Mucosa of rectum (tissue), 2 donors: ENCODE measurements around the gene MBLAC2.

ENCODE experiments used
- H3K27ac ChIP-seq, 2 donors: one replicate each; pipeline ENCODE4 v1.7.0; 2013; ENCODE audit warnings: inconsistent platforms in 2 of 2, low read depth in 2 of 2, low read length in 2 of 2
- H3K27me3 ChIP-seq, 2 donors: one replicate each; pipeline ENCODE4 v1.7.0; 2013; ENCODE audit warnings: low read length in 2 of 2; ENCODE audit not compliant: control insufficient read depth in 2 of 2, insufficient read depth in 2 of 2
- H3K36me3 ChIP-seq, 2 donors: one replicate each; pipeline ENCODE4 v1.7.0; 2013; ENCODE audit warnings: low read length in 2 of 2; ENCODE audit not compliant: control insufficient read depth in 2 of 2, insufficient read depth in 2 of 2
- H3K4me1 ChIP-seq, 2 donors: one replicate each; pipeline ENCODE4 v1.7.0; 2013; ENCODE audit warnings: low read length in 2 of 2, mild to moderate bottlenecking in 1 of 2; ENCODE audit not compliant: control insufficient read depth in 2 of 2, insufficient read depth in 2 of 2
- H3K4me3 ChIP-seq, 2 donors: one replicate each; pipeline ENCODE4 v1.7.0; 2013; ENCODE audit warnings: low read length in 2 of 2
- H3K9ac ChIP-seq, 2 donors: one replicate each; pipeline ENCODE4 v1.7.0; 2013; ENCODE audit warnings: low read length in 2 of 2, low read depth in 1 of 2, mild to moderate bottlenecking in 1 of 2
- H3K9me3 ChIP-seq, 2 donors: one replicate each; pipeline ENCODE4 v1.7.0; 2013; ENCODE audit warnings: low read length in 2 of 2; ENCODE audit not compliant: control insufficient read depth in 2 of 2
- donor health status: healthy.
- donor health status: Normal muscosa, but diverticular disease.

Gene MBLAC2

GRCh38 chr5:90474235-90475107 lies at the start of gene MBLAC2, which contains the start of gene POLR3G:
Gene MBLAC2 (minus strand): TSS chr5:90474771. CDS start chr5:90474292, 479 bp downstream.
Gene POLR3G (plus strand): TSS chr5:90474864. CDS start chr5:90485568, 10,704 bp downstream.
- Histone ChIP-seq H3K4me3 (peak within 1 kb of the TSS; percentile 91 to 100), H3K27me3 (no peaks in the 10 kb centered on the region), H3K27ac (peak within 1 kb of the TSS; percentile 80 to 86), H3K36me3 (no peaks in the 10 kb centered on the region), H3K4me1 (peaks cover 7 to 14% of the 10 kb centered on the region in 2 donors), H3K9ac (peak within 1 kb of the TSS; percentile 80 to 82), H3K9me3 (no peaks in the 10 kb centered on the region)

GRCh38 chr5:90519081-90519480 lies 44.5 kb upstream of the MBLAC2 start:
- Histone ChIP-seq H3K9ac (no peak overlapping the region), H3K4me3 (no peak overlapping the region), H3K9me3 (no peaks in the 10 kb centered on the region), H3K27ac (no peak overlapping the region), H3K4me1 (no peaks in the 10 kb centered on the region), H3K27me3 (no peaks in the 10 kb centered on the region), H3K36me3 (peaks cover 25 to 57% of the 10 kb centered on the region in 2 donors)

DNA sequence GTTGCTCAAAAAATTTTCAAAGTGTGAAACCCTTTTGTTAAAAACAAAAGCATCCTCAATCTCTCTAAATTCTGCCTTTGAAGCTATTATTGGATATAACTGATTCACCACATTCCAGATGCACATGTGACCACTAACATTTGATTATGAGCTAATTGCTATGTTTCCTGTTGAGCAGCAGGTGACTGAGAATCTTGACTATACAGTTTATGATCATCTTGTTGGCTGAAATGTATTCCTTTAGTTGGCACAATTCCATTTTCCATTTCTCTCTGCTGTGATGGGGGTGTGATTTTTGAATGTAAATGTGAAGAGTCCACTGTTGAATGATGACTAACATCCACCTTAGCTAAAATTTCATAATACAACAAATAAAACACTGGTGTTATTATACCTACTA lies 44.1 kb upstream of the MBLAC2 start:
- no peak overlapping the region for H3K9ac ChIP-seq
- no peak overlapping the region for H3K27ac ChIP-seq
- peaks cover 25 to 53% of the 10 kb centered on the region in 2 donors for H3K36me3 ChIP-seq

GRCh38 chr5:90514520-90514919 lies 39.9 kb upstream of the MBLAC2 start:
- no peak overlapping the region for H3K4me3 ChIP-seq
- no peak overlapping the region for H3K9ac ChIP-seq
- H3K27me3 ChIP-seq, result no peaks in the 10 kb centered on the region
- H3K9me3 ChIP-seq, result no peaks in the 10 kb centered on the region
- peaks cover 8 to 23% of the 10 kb centered on the region in 2 donors for H3K36me3 ChIP-seq
- H3K4me1 ChIP-seq, result no peaks in the 10 kb centered on the region
- H3K27ac ChIP-seq, result no peak overlapping the region

More for the DNA sequence above, 44.1 kb upstream of the MBLAC2 start:
- Histone ChIP-seq H3K4me1 (no peaks in the 10 kb centered on the region), H3K4me3 (no peak overlapping the region), H3K27me3 (no peaks in the 10 kb centered on the region), H3K9me3 (no peaks in the 10 kb centered on the region)

GRCh38 chr5:90510438-90510837 lies 35.9 kb upstream of the MBLAC2 start:
- H3K27me3 ChIP-seq, result no peaks in the 10 kb centered on the region
- H3K9ac ChIP-seq, result no peak overlapping the region
- H3K27ac ChIP-seq, result no peak overlapping the region
- no peak overlapping the region for H3K4me3 ChIP-seq
- no peaks in the 10 kb centered on the region for H3K9me3 ChIP-seq
- no peaks in the 10 kb centered on the region for H3K36me3 ChIP-seq
- no peaks in the 10 kb centered on the region for H3K4me1 ChIP-seq

DNA sequence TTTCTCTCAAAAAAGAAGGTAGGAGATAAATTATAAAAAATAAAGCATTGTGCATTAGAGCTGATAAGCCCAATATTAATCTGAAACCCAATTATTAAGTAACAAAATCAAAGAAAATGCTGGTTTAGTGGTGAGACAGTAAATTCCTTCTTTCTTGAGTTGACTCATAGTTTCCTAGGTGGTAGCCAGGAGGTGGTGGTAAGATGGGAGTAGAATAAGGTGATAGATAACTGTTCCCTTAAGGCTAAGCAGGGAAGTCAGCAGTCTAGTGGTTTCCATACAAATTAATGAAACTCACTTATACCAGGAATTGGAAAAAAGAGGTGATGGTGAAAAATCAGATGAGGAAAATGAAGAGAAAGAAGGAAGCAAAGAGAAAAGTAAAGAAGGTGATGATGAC lies 31.6 kb upstream of the MBLAC2 start:
- H3K4me1 ChIP-seq, result no peaks in the 10 kb centered on the region
- no peak overlapping the region for H3K4me3 ChIP-seq
- no peaks in the 10 kb centered on the region for H3K36me3 ChIP-seq

DNA sequence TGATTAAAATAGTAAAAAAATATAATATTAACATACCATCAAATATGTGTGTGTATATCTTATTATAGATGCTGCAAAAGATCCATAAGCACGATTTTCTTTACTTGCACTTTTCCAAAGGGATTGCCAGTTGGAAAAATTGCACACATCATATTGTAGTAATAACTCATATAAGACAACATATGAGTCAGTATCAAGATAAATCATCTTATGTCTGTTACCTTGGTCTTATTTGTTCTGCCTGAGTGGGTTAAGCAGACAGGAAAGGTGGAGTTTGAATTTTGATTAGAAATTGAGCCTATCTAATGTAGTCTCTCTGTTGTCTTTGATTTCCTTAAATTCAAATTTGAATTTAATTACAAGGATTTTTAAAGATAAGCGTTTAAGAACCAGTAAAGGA lies 30.2 kb upstream of the MBLAC2 start:
- no peaks in the 10 kb centered on the region for H3K27me3 ChIP-seq
- no peaks in the 10 kb centered on the region for H3K36me3 ChIP-seq
- H3K4me1 ChIP-seq, result no peaks in the 10 kb centered on the region
- H3K9ac ChIP-seq, result no peak overlapping the region
- no peak overlapping the region for H3K27ac ChIP-seq
- no peak overlapping the region for H3K4me3 ChIP-seq
- no peaks in the 10 kb centered on the region for H3K9me3 ChIP-seq

More for the DNA sequence above, 31.6 kb upstream of the MBLAC2 start:
- Histone ChIP-seq H3K27ac (no peak overlapping the region), H3K9me3 (no peaks in the 10 kb centered on the region), H3K9ac (no peak overlapping the region), H3K27me3 (no peaks in the 10 kb centered on the region)

GRCh38 chr5:90503596-90503995 lies 29.0 kb upstream of the MBLAC2 start:
- Histone ChIP-seq H3K27ac (no peak overlapping the region), H3K9ac (no peak overlapping the region), H3K36me3 (no peaks in the 10 kb centered on the region), H3K4me3 (no peak overlapping the region), H3K27me3 (no peaks in the 10 kb centered on the region), H3K9me3 (no peaks in the 10 kb centered on the region), H3K4me1 (no peaks in the 10 kb centered on the region)

- Histone ChIP-seq H3K27ac (no peak overlapping the region), H3K9me3 (no peaks in the 10 kb centered on the region), H3K9ac (no peak overlapping the region), H3K4me1 (no peaks in the 10 kb centered on the region), H3K27me3 (no peaks in the 10 kb centered on the region), H3K4me3 (no peak overlapping the region), H3K36me3 (no peaks in the 10 kb centered on the region)
These were observed 20.6 kb upstream of the MBLAC2 start for GRCh38 chr5:90495146-90495545.

DNA sequence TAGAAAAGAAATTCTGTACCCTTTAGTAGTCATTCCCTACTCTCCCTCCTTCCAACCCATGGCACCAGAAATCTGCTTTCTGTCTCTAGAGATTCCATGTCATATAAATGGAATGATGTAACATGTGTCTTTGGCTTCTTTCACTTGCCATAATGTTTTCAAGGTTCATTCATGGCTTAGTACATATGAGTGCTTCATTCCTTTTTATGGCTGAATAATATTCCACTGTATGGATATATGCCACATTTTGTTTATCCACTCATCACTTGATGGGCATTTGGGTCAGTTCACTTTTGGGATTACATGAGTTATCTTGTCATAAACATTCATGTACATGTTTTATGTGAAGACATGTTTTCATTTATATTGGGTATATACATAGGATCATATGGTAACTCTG lies 19.5 kb upstream of the MBLAC2 start:
- Histone ChIP-seq H3K36me3 (no peaks in the 10 kb centered on the region), H3K4me1 (no peaks in the 10 kb centered on the region), H3K9me3 (no peaks in the 10 kb centered on the region), H3K27ac (no peak overlapping the region), H3K4me3 (no peak overlapping the region), H3K27me3 (no peaks in the 10 kb centered on the region), H3K9ac (no peak overlapping the region)
